Neuronal stem cell (in vitro differentiated cells): ENCODE measurements around the gene NUP210L.
"Not testable (repeated sequence)": the region's sequence is repeated elsewhere in the genome, so short reads cannot be mapped to it uniquely, and the experiment has no call there.

Source experiments
- DNase-seq: peaks from one replicate; pipeline ENCODE4 v3.0.0-alpha.2; 2013; ENCODE audit warnings: low spot score
- H2AFZ ChIP-seq: one replicate; pipeline ENCODE4 v1.6.1; 2013; ENCODE audit warnings: mild to moderate bottlenecking, low read length, inconsistent platforms
- H2AK5ac ChIP-seq: 2 replicates; pipeline ENCODE4 v1.6.1; 2013; ENCODE audit warnings: low read depth, mild to moderate bottlenecking, inconsistent platforms, low read length, moderate library complexity, mixed read lengths
- H2BK120ac ChIP-seq: 2 replicates; pipeline ENCODE4 v1.6.1; 2013; ENCODE audit warnings: low read depth, mild to moderate bottlenecking, inconsistent platforms, low read length, moderate library complexity, mixed read lengths
- H2BK12ac ChIP-seq: one replicate; pipeline ENCODE4 v1.6.1; 2013; ENCODE audit warnings: low read length, inconsistent platforms
- H2BK15ac ChIP-seq: 2 replicates; pipeline ENCODE4 v1.6.1; 2013; ENCODE audit warnings: mild to moderate bottlenecking, low read length, inconsistent platforms, mixed read lengths
- H2BK5ac ChIP-seq: one replicate; pipeline ENCODE4 v1.6.1; 2013; ENCODE audit warnings: inconsistent platforms, mild to moderate bottlenecking, low read length, moderate library complexity
- H3K14ac ChIP-seq: one replicate; pipeline ENCODE4 v1.6.1; 2013; ENCODE audit warnings: low read length, inconsistent platforms
- H3K18ac ChIP-seq: 2 replicates; pipeline ENCODE4 v1.6.1; 2013; ENCODE audit warnings: low read length, inconsistent platforms
- H3K23ac ChIP-seq: 2 replicates; pipeline ENCODE4 v1.6.1; 2013; ENCODE audit warnings: low read depth, mild to moderate bottlenecking, mixed read lengths, low read length, inconsistent platforms; ENCODE audit not compliant: poor library complexity
- H3K27ac ChIP-seq: replicated peaks from 3 replicates; pipeline ENCODE4 v1.5.1; 2013; ENCODE audit warnings: low read length, inconsistent platforms
- H3K27me3 ChIP-seq, 3 experiments: 2 replicates each; pipeline ENCODE4 v1.6.1; 2013; ENCODE audit warnings: low read length in 3 of 3, mild to moderate bottlenecking in 2 of 3, inconsistent platforms in 1 of 3, low read depth in 1 of 3, mixed read lengths in 1 of 3, moderate library complexity in 1 of 3; ENCODE audit not compliant: control insufficient read depth in 3 of 3, insufficient read depth in 3 of 3
- H3K36me3 ChIP-seq, 2 donors: replicated peaks in 1 of 2; 2 replicates each; pipeline ENCODE4 v1.6.1; 2013; ENCODE audit warnings: low read length in 2 of 2; ENCODE audit not compliant: control insufficient read depth in 2 of 2, insufficient read depth in 2 of 2
- H3K4ac ChIP-seq: 2 replicates; pipeline ENCODE4 v1.6.1; 2013; ENCODE audit warnings: inconsistent platforms, mild to moderate bottlenecking, low read length, moderate library complexity
- H3K4me1 ChIP-seq, 2 donors: 1 replicate in 1 of 2; 2 replicates in 1 of 2; pipeline ENCODE4 v1.6.1; 2013; ENCODE audit warnings: low read length in 2 of 2, low read depth in 1 of 2; ENCODE audit not compliant: control insufficient read depth in 2 of 2, insufficient read depth in 1 of 2
- H3K4me2 ChIP-seq: one replicate; pipeline ENCODE4 v1.6.1; 2013; ENCODE audit warnings: mild to moderate bottlenecking, low read length, inconsistent platforms; ENCODE audit not compliant: insufficient read depth, poor library complexity, severe bottlenecking
- H3K4me3 ChIP-seq, 2 donors: 2 replicates each; pipeline ENCODE4 v1.5.1; 2013; ENCODE audit warnings: low read length in 2 of 2, mild to moderate bottlenecking in 2 of 2, inconsistent platforms in 1 of 2, moderate library complexity in 1 of 2
- H3K79me1 ChIP-seq: one replicate; pipeline ENCODE4 v1.6.1; 2013; ENCODE audit warnings: low read depth, mild to moderate bottlenecking, inconsistent platforms, low read length, moderate library complexity
- H3K9ac ChIP-seq: one replicate; pipeline ENCODE4 v1.6.1; 2013; ENCODE audit warnings: mild to moderate bottlenecking, low read depth, low read length, inconsistent platforms; ENCODE audit not compliant: poor library complexity
- H3K9me3 ChIP-seq, 2 donors: replicated peaks in 1 of 2; 2 replicates each; pipeline versions ENCODE3 to v1.6.1; 2013; ENCODE audit warnings: low read length in 2 of 2, mild to moderate bottlenecking in 2 of 2, inconsistent platforms in 1 of 2, low read depth in 1 of 2, mixed read lengths in 1 of 2, moderate library complexity in 1 of 2; ENCODE audit not compliant: control insufficient read depth in 2 of 2, insufficient read depth in 1 of 2
- H4K8ac ChIP-seq: one replicate; pipeline ENCODE4 v1.6.1; 2013; ENCODE audit warnings: low read depth, mild to moderate bottlenecking, inconsistent platforms, low read length, moderate library complexity
- H4K91ac ChIP-seq: one replicate; pipeline ENCODE4 v1.6.1; 2013; ENCODE audit warnings: low read length, low read depth, mild to moderate bottlenecking, inconsistent platforms; ENCODE audit not compliant: poor library complexity
- WGBS, 2 donors: extraction: QIAGEN DNeasy Blood & Tissue Kit; methylation state at CpG; one replicate each; pipeline ENCODE4 v1.1.7; 2013; ENCODE audit warnings: missing lambda C conversion rate in 2 of 2, mixed read lengths in 1 of 2; ENCODE audit not compliant: insufficient read length in 2 of 2, insufficient replicate concordance in 1 of 2; ENCODE audit errors: extremely low coverage in 2 of 2; 5-methylcytosine and 5-hydroxymethylcytosine counted together

NUP210L gene

DNA sequence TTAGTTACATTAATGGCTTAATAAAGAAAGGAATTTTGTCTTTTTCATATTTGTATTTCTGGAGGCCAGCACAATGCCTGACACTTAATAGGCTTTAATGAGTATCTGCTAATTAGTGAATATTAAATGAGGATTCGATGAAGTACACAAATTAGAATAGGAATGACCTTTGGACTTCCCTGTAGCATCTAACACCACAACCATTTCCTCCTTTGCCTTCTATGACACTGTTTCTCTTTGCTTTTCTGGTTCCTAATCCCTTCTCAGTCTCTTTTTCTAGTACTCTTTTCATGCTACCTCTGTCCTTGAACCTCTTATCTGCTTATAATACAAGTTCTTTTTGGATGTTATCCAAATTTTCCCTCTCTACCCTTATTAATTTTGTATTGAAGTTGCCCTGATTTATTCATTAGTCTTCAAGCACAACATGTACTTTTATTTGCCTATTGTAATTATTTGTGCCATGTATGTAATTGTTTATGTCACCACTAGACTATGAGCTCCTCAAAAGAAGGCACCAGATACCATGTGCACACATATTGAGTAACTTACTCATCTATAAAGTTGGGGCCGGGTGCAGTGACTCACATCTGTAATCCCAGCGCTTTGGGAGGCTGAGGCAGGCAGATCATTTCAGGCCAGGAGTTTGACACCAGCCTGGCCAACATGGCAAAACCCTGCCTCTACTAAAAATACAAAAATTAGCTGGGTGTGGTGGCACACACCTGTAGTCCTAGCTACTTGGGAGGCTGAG lies 140.5 kb downstream of the NUP210L start:
- no CpG with 5 or more reads among the region's 3 CpGs for WGBS, 2 donors
- H2BK12ac ChIP-seq, result no peak overlapping the region
- no peak overlapping the region for H3K4me3 ChIP-seq
- no peak overlapping the region for H3K4ac ChIP-seq
- no peaks in the 10 kb centered on the region for H3K36me3 ChIP-seq
- no peaks in the 10 kb centered on the region for H3K27me3 ChIP-seq
- no peaks in the 10 kb centered on the region for H3K9me3 ChIP-seq
- no peak overlapping the region for H2BK120ac ChIP-seq
- no peak overlapping the region for H2BK5ac ChIP-seq
- no peak for DNase-seq
- no peaks in the 10 kb centered on the region for H3K4me1 ChIP-seq
- H2AK5ac ChIP-seq, result no peak overlapping the region
- no peak overlapping the region for H4K8ac ChIP-seq
- no peak overlapping the region for H2AFZ ChIP-seq
- no peak overlapping the region for H3K14ac ChIP-seq
- H3K27ac ChIP-seq, result no peak overlapping the region
- no peak overlapping the region for H3K23ac ChIP-seq
- no peak overlapping the region for H3K18ac ChIP-seq
- H4K91ac ChIP-seq, result no peak overlapping the region
- no peak overlapping the region for H3K4me2 ChIP-seq
- no peaks in the 10 kb centered on the region for H3K79me1 ChIP-seq
- H2BK15ac ChIP-seq, result no peak overlapping the region
- H3K9ac ChIP-seq, result no peak overlapping the region

DNA sequence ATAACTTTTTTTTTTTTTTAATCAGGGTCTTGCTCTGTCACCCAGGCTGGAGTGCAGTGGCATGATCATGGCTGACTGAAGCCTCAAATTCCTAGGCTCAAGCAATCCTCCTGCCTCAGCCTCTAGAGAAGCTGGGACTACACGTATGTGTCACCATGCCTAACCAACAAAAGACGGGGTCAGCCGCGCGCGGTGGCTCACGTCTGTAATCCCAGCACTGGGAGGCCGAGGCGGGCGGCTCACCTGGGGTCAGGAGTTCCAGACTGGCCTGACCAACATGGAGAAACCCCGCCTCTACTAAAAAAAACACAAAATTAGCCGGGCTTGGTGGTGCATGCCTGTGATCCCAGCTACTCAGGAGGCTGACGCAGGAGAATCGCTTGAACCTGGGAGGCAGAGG lies 142.3 kb downstream of the NUP210L start:
- H2BK15ac ChIP-seq, DNase-seq: not testable (repeated sequence)

GRCh38 chr1:154012129-154012528 lies 142.7 kb downstream of the NUP210L start:
- no peak overlapping the region for H2AK5ac ChIP-seq
- no peak overlapping the region for H3K4ac ChIP-seq
- H2BK12ac ChIP-seq, result no peak overlapping the region
- H3K4me1 ChIP-seq, result no peaks in the 10 kb centered on the region
- no peak overlapping the region for H3K4me2 ChIP-seq
- H2AFZ ChIP-seq, result no peak overlapping the region
- H3K14ac ChIP-seq, result no peak overlapping the region
- H3K36me3 ChIP-seq, result no peaks in the 10 kb centered on the region
- H2BK120ac ChIP-seq, result no peak overlapping the region
- no peak for DNase-seq
- H3K18ac ChIP-seq, result no peak overlapping the region
- H4K8ac ChIP-seq, result no peak overlapping the region
- H3K9me3 ChIP-seq, result no peaks in the 10 kb centered on the region
- H2BK5ac ChIP-seq, result no peak overlapping the region
- no CpG with 5 or more reads among the region's 1 CpG for WGBS, 2 donors
- no peak overlapping the region for H3K4me3 ChIP-seq
- no peak overlapping the region for H3K23ac ChIP-seq
- no peak overlapping the region for H3K9ac ChIP-seq
- H3K27me3 ChIP-seq, result no peaks in the 10 kb centered on the region
- no peak overlapping the region for H2BK15ac ChIP-seq
- H3K79me1 ChIP-seq, result no peaks in the 10 kb centered on the region
- H3K27ac ChIP-seq, result no peak overlapping the region
- no peak overlapping the region for H4K91ac ChIP-seq

More for the DNA sequence above, 142.3 kb downstream of the NUP210L start:
- not testable (repeated sequence) for H4K91ac ChIP-seq, H3K27me3 ChIP-seq, H3K4ac ChIP-seq, H2BK120ac ChIP-seq, H2AFZ ChIP-seq, H3K14ac ChIP-seq, H3K4me3 ChIP-seq, H3K23ac ChIP-seq, H2BK12ac ChIP-seq, H3K27ac ChIP-seq, H3K79me1 ChIP-seq, H2BK5ac ChIP-seq, H3K9ac ChIP-seq, H3K36me3 ChIP-seq, H3K4me2 ChIP-seq, H3K4me1 ChIP-seq, H4K8ac ChIP-seq, H3K9me3 ChIP-seq, H2AK5ac ChIP-seq
- WGBS, 2 donors, result no CpG with 5 or more reads among the region's 14 CpGs
- H3K18ac ChIP-seq, result peak overlapping the region; percentile 29

- DNase-seq, result no peak
- Histone ChIP-seq H2BK5ac (no peak overlapping the region), H3K27ac (no peak overlapping the region), H2BK15ac (no peak overlapping the region), H4K91ac (no peak overlapping the region), H3K23ac (no peak overlapping the region), H2BK120ac (no peak overlapping the region), H3K4me1 (peaks cover 0 to 6% of the 10 kb centered on the region in 2 donors), H4K8ac (no peak overlapping the region), H3K4ac (no peak overlapping the region), H2AK5ac (no peak overlapping the region), H3K9ac (no peak overlapping the region), H3K27me3 (no peaks in the 10 kb centered on the region), H3K4me3 (no peak overlapping the region), H3K36me3 (no peaks in the 10 kb centered on the region), H3K18ac (no peak overlapping the region), H2AFZ (no peak overlapping the region), H3K14ac (no peak overlapping the region), H3K9me3 (no peaks in the 10 kb centered on the region), H3K4me2 (no peak overlapping the region), H3K79me1 (no peaks in the 10 kb centered on the region), H2BK12ac (no peak overlapping the region)
- no CpG with 5 or more reads among the region's 3 CpGs for WGBS, 2 donors
Observed at GRCh38 chr1:154006136-154006535, 148.7 kb downstream of the NUP210L start.
